KMS-11 (cell line): ENCODE results near the gene PACSIN1.

Source experiments
- H2AFZ ChIP-seq: fragments of 200-600 bp; sonication (generic); 2 replicates; pipeline ENCODE4 v1.6.1; 2016; ENCODE audit warnings: antibody characterized with exemption, mixed run types, low read depth
- H3K27ac ChIP-seq: fragments of 200-600 bp; sonication (generic); 2 replicates; pipeline ENCODE4 v1.6.1; 2016; ENCODE audit warnings: mild to moderate bottlenecking, mixed run types
- H3K27me3 ChIP-seq: fragments of 200-600 bp; sonication (generic); 2 replicates; pipeline ENCODE4 v1.6.1; 2017; ENCODE audit warnings: mild to moderate bottlenecking, low read depth, mixed run types, moderate library complexity; ENCODE audit not compliant: insufficient read depth
- H3K36me3 ChIP-seq: fragments of 200-600 bp; sonication (generic); 2 replicates; pipeline ENCODE4 v1.6.1; 2017; ENCODE audit warnings: mild to moderate bottlenecking, mixed run types; ENCODE audit not compliant: insufficient read depth
- H3K4me1 ChIP-seq: fragments of 200-600 bp; sonication (generic); 2 replicates; pipeline ENCODE4 v1.6.1; 2016; ENCODE audit warnings: mild to moderate bottlenecking, low read depth, mixed run types; ENCODE audit not compliant: poor library complexity, severe bottlenecking
- H3K4me2 ChIP-seq: fragments of 200-600 bp; sonication (generic); 2 replicates; pipeline ENCODE4 v1.7.0; 2016; ENCODE audit warnings: mild to moderate bottlenecking, mixed run types
- H3K4me3 ChIP-seq: fragments of 200-600 bp; sonication (generic); IDR thresholded peaks from 2 replicates; pipeline ENCODE4 v1.6.1; 2017; ENCODE audit warnings: low read depth, low read length, mixed read lengths; ENCODE audit not compliant: insufficient read depth
- H3K79me2 ChIP-seq: fragments of 200-600 bp; sonication (generic); 2 replicates; pipeline ENCODE4 v1.6.1; 2016; ENCODE audit warnings: low read depth, mixed run types; ENCODE audit not compliant: insufficient read depth
- H3K9ac ChIP-seq: fragments of 200-600 bp; sonication (generic); 2 replicates; pipeline ENCODE4 v1.6.1; 2016; ENCODE audit warnings: mild to moderate bottlenecking, mixed run types
- H4K20me1 ChIP-seq: fragments of 200-600 bp; sonication (generic); 2 replicates; pipeline ENCODE4 v1.6.1; 2016; ENCODE audit warnings: mild to moderate bottlenecking, mixed run types; ENCODE audit not compliant: insufficient read depth
- TF ChIP-seq, protein P1 (sequence below): fragments of 200-600 bp; sonication (generic); conservative IDR thresholded peaks from 2 replicates; pipeline ENCODE4 v1.6.1; 2017; ENCODE audit warnings: low read depth, mild to moderate bottlenecking, antibody characterized with exemption, low read length, moderate library complexity, mixed read lengths

The PACSIN1 gene

GRCh38 chr6:34551720-34552119, 85.8 kb downstream of the PACSIN1 start:
- no peaks in the 10 kb centered on the region for H3K4me1 ChIP-seq
- no peak overlapping the region for H3K4me3 ChIP-seq
- H3K9ac ChIP-seq: no peak overlapping the region
- H4K20me1 ChIP-seq: no peaks in the 10 kb centered on the region
- H3K79me2 ChIP-seq: no peaks in the 10 kb centered on the region
- no peak overlapping the region for H2AFZ ChIP-seq
- H3K27me3 ChIP-seq: no peaks in the 10 kb centered on the region; the same call in 1 of the 2 replicates
- no peaks in the 10 kb centered on the region for H3K36me3 ChIP-seq
- H3K27ac ChIP-seq: no peak overlapping the region
- H3K4me2 ChIP-seq: no peak overlapping the region
- TF ChIP-seq, protein P1, sequence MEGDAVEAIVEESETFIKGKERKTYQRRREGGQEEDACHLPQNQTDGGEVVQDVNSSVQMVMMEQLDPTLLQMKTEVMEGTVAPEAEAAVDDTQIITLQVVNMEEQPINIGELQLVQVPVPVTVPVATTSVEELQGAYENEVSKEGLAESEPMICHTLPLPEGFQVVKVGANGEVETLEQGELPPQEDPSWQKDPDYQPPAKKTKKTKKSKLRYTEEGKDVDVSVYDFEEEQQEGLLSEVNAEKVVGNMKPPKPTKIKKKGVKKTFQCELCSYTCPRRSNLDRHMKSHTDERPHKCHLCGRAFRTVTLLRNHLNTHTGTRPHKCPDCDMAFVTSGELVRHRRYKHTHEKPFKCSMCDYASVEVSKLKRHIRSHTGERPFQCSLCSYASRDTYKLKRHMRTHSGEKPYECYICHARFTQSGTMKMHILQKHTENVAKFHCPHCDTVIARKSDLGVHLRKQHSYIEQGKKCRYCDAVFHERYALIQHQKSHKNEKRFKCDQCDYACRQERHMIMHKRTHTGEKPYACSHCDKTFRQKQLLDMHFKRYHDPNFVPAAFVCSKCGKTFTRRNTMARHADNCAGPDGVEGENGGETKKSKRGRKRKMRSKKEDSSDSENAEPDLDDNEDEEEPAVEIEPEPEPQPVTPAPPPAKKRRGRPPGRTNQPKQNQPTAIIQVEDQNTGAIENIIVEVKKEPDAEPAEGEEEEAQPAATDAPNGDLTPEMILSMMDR: no peak

GRCh38 chr6:34552620-34553019, 86.7 kb downstream of the PACSIN1 start:
- Histone ChIP-seq H3K36me3 (no peaks in the 10 kb centered on the region), H4K20me1 (no peaks in the 10 kb centered on the region), H3K4me1 (no peaks in the 10 kb centered on the region), H3K9ac (no peak overlapping the region), H3K4me2 (no peak overlapping the region), H3K4me3 (no peak overlapping the region), H3K79me2 (no peaks in the 10 kb centered on the region), H2AFZ (no peak overlapping the region), H3K27ac (no peak overlapping the region), H3K27me3 (no peaks in the 10 kb centered on the region; the same call in 1 of the 2 replicates)
- TF ChIP-seq, protein P1: no peak

DNA sequence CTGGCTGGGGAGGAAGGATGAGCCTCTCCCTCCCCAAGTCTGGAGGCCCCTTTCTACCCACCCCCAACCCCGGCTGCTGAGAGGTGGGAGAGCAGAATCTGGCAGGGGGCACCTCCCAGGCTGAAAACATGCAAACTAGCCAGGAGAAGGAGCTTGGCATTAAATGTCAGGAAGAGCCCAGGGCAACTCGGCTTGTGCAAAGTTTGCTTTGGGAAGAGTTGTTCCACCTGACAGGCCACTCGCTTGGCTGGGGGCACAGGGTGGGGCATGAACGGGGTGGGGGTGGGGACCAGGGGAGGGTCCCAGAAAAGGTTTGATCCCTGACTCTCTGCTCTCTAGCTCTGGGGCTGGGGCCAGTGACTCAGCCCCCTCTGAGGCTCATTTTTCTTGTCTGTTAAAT, 87.3 kb downstream of the PACSIN1 start:
- H4K20me1 ChIP-seq: no peaks in the 10 kb centered on the region
- TF ChIP-seq, protein P1: no peak
- H3K4me1 ChIP-seq: no peaks in the 10 kb centered on the region
- H3K4me3 ChIP-seq: no peak overlapping the region
- no peak overlapping the region for H3K9ac ChIP-seq
- no peak overlapping the region for H3K4me2 ChIP-seq
- H3K27me3 ChIP-seq: no peaks in the 10 kb centered on the region; the same call in 1 of the 2 replicates
- H3K36me3 ChIP-seq: no peaks in the 10 kb centered on the region
- H2AFZ ChIP-seq: no peak overlapping the region
- no peaks in the 10 kb centered on the region for H3K79me2 ChIP-seq
- H3K27ac ChIP-seq: no peak overlapping the region

DNA sequence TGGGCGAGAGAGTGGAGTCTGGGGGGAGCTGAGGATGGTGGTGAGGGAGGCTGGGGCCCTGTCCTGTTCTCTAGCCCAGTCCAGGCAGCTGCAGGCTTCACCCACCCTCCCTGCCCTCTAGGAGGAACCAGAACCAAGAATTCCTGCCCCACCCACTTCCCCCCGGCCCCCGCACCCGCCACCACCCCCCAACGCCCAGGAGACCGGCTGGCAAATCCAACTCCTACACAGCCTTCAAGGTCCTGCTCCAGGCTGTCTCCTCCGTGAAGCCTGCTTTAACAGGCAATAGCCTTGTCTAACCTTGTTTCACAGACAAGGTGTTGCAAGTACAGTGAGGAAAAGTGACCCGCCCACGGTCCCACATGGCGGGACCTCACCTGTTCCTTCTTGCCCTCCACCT, 87.9 kb downstream of the PACSIN1 start:
- Histone ChIP-seq H3K9ac (no peak overlapping the region), H3K36me3 (no peaks in the 10 kb centered on the region), H2AFZ (no peak overlapping the region), H3K4me1 (no peaks in the 10 kb centered on the region), H3K4me2 (no peak overlapping the region), H4K20me1 (no peaks in the 10 kb centered on the region), H3K27me3 (no peaks in the 10 kb centered on the region; the same call in 1 of the 2 replicates), H3K4me3 (no peak overlapping the region), H3K27ac (no peak overlapping the region), H3K79me2 (no peaks in the 10 kb centered on the region)
- TF ChIP-seq, protein P1: no peak
